ENCODE results near the gene FARP1. TPM values are rescaled to one million over a fixed set of nuclear protein-coding genes. Genes with fewer than 3 reads are reported as not detected.

FARP1 gene
- total RNA-seq, 2 experiments from 2014 or later = not detected

DNA sequence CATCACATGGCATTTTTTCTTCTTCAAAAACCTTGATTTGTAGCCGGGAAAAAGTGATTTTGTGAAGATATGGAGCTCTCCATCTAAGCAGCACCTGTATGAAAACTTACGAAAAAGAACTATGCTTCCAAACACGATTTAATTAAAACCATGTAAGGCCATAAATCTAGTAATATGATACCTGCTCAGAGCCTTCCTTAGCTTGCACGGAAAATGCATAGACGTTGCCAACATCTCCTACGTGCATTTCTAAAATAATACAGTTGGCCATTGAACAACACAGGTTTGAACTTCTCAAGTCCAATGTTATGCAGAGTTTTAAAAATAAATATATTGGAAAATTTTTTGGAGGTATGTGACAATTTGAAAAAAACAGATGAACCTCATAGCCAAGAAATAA lies 93.3 kb downstream of the FARP1 start:
- H3K4me1 ChIP-seq (ENCODE audit: insufficient read depth, low read length, poor library complexity, severe bottlenecking) = no peaks in the 10 kb centered on the region
- no peak overlapping the region for H2AFZ ChIP-seq (ENCODE audit: low read length)
- no TSS peak for BruUV-seq (replicated peaks)
- H3K36me3 ChIP-seq (ENCODE audit: insufficient read depth, low read length) = no peaks in the 10 kb centered on the region
- H3K4me3 ChIP-seq (ENCODE audit: low read depth, low read length, poor library complexity, severe bottlenecking) = no peak overlapping the region
- H3K9me3 ChIP-seq (ENCODE audit: low read length) = no peaks in the 10 kb centered on the region
- CTCF ChIA-PET (ENCODE audit: unreplicated experiment) = no interaction called here
- H3K79me2 ChIP-seq (ENCODE audit: insufficient read depth, low read depth, low read length) = no peaks in the 10 kb centered on the region
- H4K20me1 ChIP-seq (ENCODE audit: insufficient read depth, low read length) = no peaks in the 10 kb centered on the region
- H3K9me2 ChIP-seq (ENCODE audit: insufficient read depth, low read length) = no peaks in the 10 kb centered on the region
- DNase-seq (ENCODE audit: low spot score) = no peak
- intact Hi-C loops (cut with micrococcal nuclease; ENCODE audit: unreplicated experiment) = no loop called here
- H3K4me2 ChIP-seq (ENCODE audit: low read length) = no peak overlapping the region
- H3K27ac ChIP-seq (ENCODE audit: low read depth, low read length, poor library complexity, severe bottlenecking) = no peak overlapping the region
- POLR2A ChIA-PET = no interaction called here
- TF ChIP-seq CTCF (conservative IDR thresholded peaks at IDR 0.05; ENCODE audit: low read length) = no peak
- TF ChIP-seq EZH2phosphoT487 (IDR thresholded peaks at IDR 0.05; ENCODE audit: borderline replicate concordance, low read depth, low read length) = no peak

DNA sequence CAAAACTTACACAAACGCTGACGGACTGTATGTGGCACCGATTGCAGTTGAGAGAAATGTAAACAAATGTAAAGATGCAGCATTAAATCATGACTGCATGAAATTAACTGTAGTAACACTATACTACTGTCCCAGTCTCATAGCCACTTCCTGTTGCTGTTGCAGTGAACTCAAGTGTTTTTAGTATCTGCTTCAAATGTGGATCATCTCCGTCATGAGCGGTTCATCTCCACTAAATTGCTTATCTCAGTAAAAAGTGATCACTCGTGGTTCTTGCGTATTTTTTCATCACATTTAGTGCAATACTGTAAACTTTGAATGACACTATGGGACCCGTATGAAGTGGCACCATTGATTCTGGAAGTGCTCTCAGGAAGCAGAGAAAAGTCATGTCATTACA lies 94.4 kb downstream of the FARP1 start:
- Histone ChIP-seq H3K9me2 (ENCODE audit: insufficient read depth, low read length) (no peaks in the 10 kb centered on the region), H3K79me2 (ENCODE audit: insufficient read depth, low read depth, low read length) (no peaks in the 10 kb centered on the region)

More for the DNA sequence above, 94.4 kb downstream of the FARP1 start:
- Histone ChIP-seq H3K27ac (ENCODE audit: low read depth, low read length, poor library complexity, severe bottlenecking) (no peak overlapping the region), H4K20me1 (ENCODE audit: insufficient read depth, low read length) (no peaks in the 10 kb centered on the region), H3K36me3 (ENCODE audit: insufficient read depth, low read length) (no peaks in the 10 kb centered on the region), H3K9me3 (ENCODE audit: low read length) (no peaks in the 10 kb centered on the region), H3K4me1 (ENCODE audit: insufficient read depth, low read length, poor library complexity, severe bottlenecking) (no peaks in the 10 kb centered on the region), H3K4me2 (ENCODE audit: low read length) (no peak overlapping the region), H2AFZ (ENCODE audit: low read length) (no peak overlapping the region), H3K4me3 (ENCODE audit: low read depth, low read length, poor library complexity, severe bottlenecking) (no peak overlapping the region)
- no TSS peak for BruUV-seq (replicated peaks)
- DNase-seq (ENCODE audit: low spot score) = no peak
- intact Hi-C loops (cut with micrococcal nuclease; ENCODE audit: unreplicated experiment) = no loop called here
- ChIA-PET POLR2A (no interaction called here), CTCF (ENCODE audit: unreplicated experiment) (no interaction called here)
- no peak for TF ChIP-seq CTCF (conservative IDR thresholded peaks at IDR 0.05; ENCODE audit: low read length)
- TF ChIP-seq EZH2phosphoT487 (IDR thresholded peaks at IDR 0.05; ENCODE audit: borderline replicate concordance, low read depth, low read length) = no peak
